Endothelial cell (in vitro differentiated cells): ENCODE data around the gene MACF1. TPM values are rescaled to one million over a fixed set of nuclear protein-coding genes. Genes with fewer than 3 reads are reported as not detected.

Experiments used
- DNase-seq: peaks from one replicate; pipeline ENCODE4 v3.0.0; 2021; ENCODE audit warnings: low spot score
- H3K27ac Mint-ChIP-seq: one replicate; pipeline ENCODE4 v1.8.0; 2021; ENCODE audit warnings: mixed read lengths, inconsistent platforms; ENCODE audit not compliant: unreplicated experiment
- H3K27me3 Mint-ChIP-seq: one replicate; pipeline ENCODE4 v1.8.0; 2021; ENCODE audit warnings: mild to moderate bottlenecking, moderate library complexity, mixed read lengths, inconsistent platforms; ENCODE audit not compliant: unreplicated experiment
- H3K36me3 Mint-ChIP-seq: one replicate; pipeline ENCODE4 v1.8.0; 2021; ENCODE audit warnings: mild to moderate bottlenecking, low read depth, mixed read lengths, inconsistent platforms; ENCODE audit not compliant: unreplicated experiment
- H3K4me1 Mint-ChIP-seq: one replicate; pipeline ENCODE4 v1.8.0; 2021; ENCODE audit warnings: mild to moderate bottlenecking, mixed read lengths, inconsistent platforms; ENCODE audit not compliant: unreplicated experiment
- H3K4me3 Mint-ChIP-seq: one replicate; pipeline ENCODE4 v1.8.0; 2021; ENCODE audit warnings: mild to moderate bottlenecking, mixed read lengths, inconsistent platforms; ENCODE audit not compliant: unreplicated experiment
- H3K9me3 Mint-ChIP-seq: one replicate; pipeline ENCODE4 v1.8.0; 2021; ENCODE audit warnings: mixed read lengths, inconsistent platforms; ENCODE audit not compliant: unreplicated experiment
- total RNA-seq: library from RNA; stranded (reverse); fragmentation: NEBNext Ultra II Directional; extraction: Animal tissue kit (Norgen Biotek cat#: 25700); gene quantifications from one replicate; pipeline ENCODE4 v1.2.1, GENCODE V29; 2021; ENCODE audit not compliant: unreplicated experiment
- TF ChIP-seq, protein P1 (sequence below): fragments of 200-600 bp; sonication (generic); IDR thresholded peaks from one replicate; pipeline ENCODE4 v1.5.0; 2021; ENCODE audit warnings: antibody characterized with exemption; ENCODE audit not compliant: unreplicated experiment

MACF1 gene
- total RNA-seq, 1 donor from 2014 or later = 511 TPM

GRCh38 chr1:39411526-39412478 is 207.3 kb downstream of the MACF1 start:
- no peak for DNase-seq
- Mint-ChIP-seq H3K4me1 (peaks cover 67% of the 10 kb centered on the region), H3K4me3 (peak overlapping the region; percentile 94), H3K36me3 (peaks cover 37% of the 10 kb centered on the region), H3K27me3 (peaks cover 26% of the 10 kb centered on the region), H3K27ac (no peak overlapping the region), H3K9me3 (no peaks in the 10 kb centered on the region)
- TF ChIP-seq, protein P1, sequence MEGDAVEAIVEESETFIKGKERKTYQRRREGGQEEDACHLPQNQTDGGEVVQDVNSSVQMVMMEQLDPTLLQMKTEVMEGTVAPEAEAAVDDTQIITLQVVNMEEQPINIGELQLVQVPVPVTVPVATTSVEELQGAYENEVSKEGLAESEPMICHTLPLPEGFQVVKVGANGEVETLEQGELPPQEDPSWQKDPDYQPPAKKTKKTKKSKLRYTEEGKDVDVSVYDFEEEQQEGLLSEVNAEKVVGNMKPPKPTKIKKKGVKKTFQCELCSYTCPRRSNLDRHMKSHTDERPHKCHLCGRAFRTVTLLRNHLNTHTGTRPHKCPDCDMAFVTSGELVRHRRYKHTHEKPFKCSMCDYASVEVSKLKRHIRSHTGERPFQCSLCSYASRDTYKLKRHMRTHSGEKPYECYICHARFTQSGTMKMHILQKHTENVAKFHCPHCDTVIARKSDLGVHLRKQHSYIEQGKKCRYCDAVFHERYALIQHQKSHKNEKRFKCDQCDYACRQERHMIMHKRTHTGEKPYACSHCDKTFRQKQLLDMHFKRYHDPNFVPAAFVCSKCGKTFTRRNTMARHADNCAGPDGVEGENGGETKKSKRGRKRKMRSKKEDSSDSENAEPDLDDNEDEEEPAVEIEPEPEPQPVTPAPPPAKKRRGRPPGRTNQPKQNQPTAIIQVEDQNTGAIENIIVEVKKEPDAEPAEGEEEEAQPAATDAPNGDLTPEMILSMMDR = no peak

DNA sequence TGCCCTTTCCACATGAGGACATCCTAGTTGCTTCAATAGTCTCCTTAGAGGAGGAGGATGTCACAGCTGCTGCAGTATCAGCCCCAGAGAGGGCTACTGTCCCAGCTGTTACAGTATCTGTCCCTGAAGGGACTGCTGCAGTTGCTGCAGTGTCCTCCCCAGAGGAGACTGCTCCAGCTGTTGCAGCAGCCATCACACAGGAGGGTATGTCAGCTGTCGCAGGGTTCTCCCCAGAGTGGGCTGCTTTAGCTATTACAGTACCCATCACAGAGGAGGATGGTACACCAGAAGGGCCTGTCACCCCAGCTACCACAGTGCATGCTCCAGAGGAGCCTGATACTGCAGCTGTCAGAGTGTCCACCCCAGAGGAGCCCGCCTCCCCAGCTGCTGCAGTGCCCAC is 208.4 kb downstream of the MACF1 start:
- Mint-ChIP-seq H3K36me3 (peaks cover 39% of the 10 kb centered on the region), H3K9me3 (no peaks in the 10 kb centered on the region), H3K27ac (no peak overlapping the region), H3K27me3 (peaks cover 23% of the 10 kb centered on the region), H3K4me3 (peak overlapping the region; percentile 94), H3K4me1 (peaks cover 57% of the 10 kb centered on the region)
- TF ChIP-seq, protein P1 = no peak
- no peak for DNase-seq

- Mint-ChIP-seq H3K9me3 (no peaks in the 10 kb centered on the region), H3K27me3 (peaks cover 19% of the 10 kb centered on the region), H3K27ac (peak overlapping the region; percentile 40), H3K4me3 (peak overlapping the region; percentile 78), H3K4me1 (peaks cover 58% of the 10 kb centered on the region), H3K36me3 (peaks cover 44% of the 10 kb centered on the region)
- TF ChIP-seq, protein P1 = no peak
- no peak for DNase-seq
Measured at GRCh38 chr1:39413902-39414528, 209.5 kb downstream of the MACF1 start.

DNA sequence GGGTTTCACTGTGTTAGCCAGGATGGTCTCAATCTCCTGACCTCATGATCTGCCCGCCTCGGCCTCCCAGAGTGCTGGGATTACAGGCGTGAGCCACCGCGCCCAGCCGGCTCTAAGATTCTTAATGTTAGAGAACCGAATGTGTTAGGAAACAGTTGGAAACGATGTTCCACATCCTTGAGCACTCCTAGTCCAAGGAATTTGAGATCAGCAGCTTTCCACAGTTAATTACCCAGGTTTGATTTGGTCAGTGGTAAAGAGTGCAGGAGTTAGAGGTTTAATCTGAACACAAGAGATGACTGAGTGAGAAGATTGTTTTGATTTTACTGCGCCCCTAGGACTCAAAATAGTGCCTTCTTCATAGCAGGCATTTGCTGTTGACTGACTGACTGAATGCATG is 211.1 kb downstream of the MACF1 start:
- H3K27me3 Mint-ChIP-seq = peaks cover 14% of the 10 kb centered on the region
- peak overlapping the region; percentile 55 for H3K27ac Mint-ChIP-seq
- H3K36me3 Mint-ChIP-seq = peaks cover 48% of the 10 kb centered on the region
- H3K4me3 Mint-ChIP-seq = peak overlapping the region; percentile 74
- TF ChIP-seq, protein P1 = no peak
- peaks cover 50% of the 10 kb centered on the region for H3K4me1 Mint-ChIP-seq
- no peaks in the 10 kb centered on the region for H3K9me3 Mint-ChIP-seq
- no peak for DNase-seq

- Mint-ChIP-seq H3K4me3 (no peak overlapping the region), H3K4me1 (peaks cover 41% of the 10 kb centered on the region), H3K9me3 (no peaks in the 10 kb centered on the region), H3K27me3 (peaks cover 10% of the 10 kb centered on the region), H3K27ac (peak overlapping the region; percentile 22), H3K36me3 (peaks cover 45% of the 10 kb centered on the region)
- TF ChIP-seq, protein P1 = no peak
- no peak for DNase-seq
Measured at GRCh38 chr1:39416609-39417008, 212.1 kb downstream of the MACF1 start.
